ENCODE results near the gene SYNE1.
A peak's percentile ranks its signal among the peaks of the same experiment; 100 is the strongest.

Gene SYNE1

GRCh38 chr6:152226119-152226518 is 411.0 kb downstream of the SYNE1 start:
- Mint-ChIP-seq H3K9me3 (peaks cover 22% of the 10 kb centered on the region), H3K36me3 (ENCODE audit: low read depth) (peaks cover 51% of the 10 kb centered on the region), H3K4me3 (no peak overlapping the region), H3K4me1 (ENCODE audit: low read depth) (no peaks in the 10 kb centered on the region), H3K27ac (no peak overlapping the region), H3K27me3 (ENCODE audit: low read depth) (no peaks in the 10 kb centered on the region)

- H3K36me3 Mint-ChIP-seq (ENCODE audit: low read depth), result peaks cover 50% of the 10 kb centered on the region
- peaks cover 22% of the 10 kb centered on the region for H3K9me3 Mint-ChIP-seq
- no peak overlapping the region for H3K27ac Mint-ChIP-seq
- H3K4me1 Mint-ChIP-seq (ENCODE audit: low read depth), result no peaks in the 10 kb centered on the region
- H3K4me3 Mint-ChIP-seq, result no peak overlapping the region
- H3K27me3 Mint-ChIP-seq (ENCODE audit: low read depth), result no peaks in the 10 kb centered on the region
These were observed 411.8 kb downstream of the SYNE1 start for GRCh38 chr6:152225241-152225934.

GRCh38 chr6:152223636-152224035 is 413.5 kb downstream of the SYNE1 start:
- Mint-ChIP-seq H3K4me3 (no peak overlapping the region), H3K36me3 (ENCODE audit: low read depth) (peaks cover 53% of the 10 kb centered on the region), H3K27ac (no peak overlapping the region), H3K9me3 (peaks cover 22% of the 10 kb centered on the region), H3K27me3 (ENCODE audit: low read depth) (no peaks in the 10 kb centered on the region), H3K4me1 (ENCODE audit: low read depth) (no peaks in the 10 kb centered on the region)

DNA sequence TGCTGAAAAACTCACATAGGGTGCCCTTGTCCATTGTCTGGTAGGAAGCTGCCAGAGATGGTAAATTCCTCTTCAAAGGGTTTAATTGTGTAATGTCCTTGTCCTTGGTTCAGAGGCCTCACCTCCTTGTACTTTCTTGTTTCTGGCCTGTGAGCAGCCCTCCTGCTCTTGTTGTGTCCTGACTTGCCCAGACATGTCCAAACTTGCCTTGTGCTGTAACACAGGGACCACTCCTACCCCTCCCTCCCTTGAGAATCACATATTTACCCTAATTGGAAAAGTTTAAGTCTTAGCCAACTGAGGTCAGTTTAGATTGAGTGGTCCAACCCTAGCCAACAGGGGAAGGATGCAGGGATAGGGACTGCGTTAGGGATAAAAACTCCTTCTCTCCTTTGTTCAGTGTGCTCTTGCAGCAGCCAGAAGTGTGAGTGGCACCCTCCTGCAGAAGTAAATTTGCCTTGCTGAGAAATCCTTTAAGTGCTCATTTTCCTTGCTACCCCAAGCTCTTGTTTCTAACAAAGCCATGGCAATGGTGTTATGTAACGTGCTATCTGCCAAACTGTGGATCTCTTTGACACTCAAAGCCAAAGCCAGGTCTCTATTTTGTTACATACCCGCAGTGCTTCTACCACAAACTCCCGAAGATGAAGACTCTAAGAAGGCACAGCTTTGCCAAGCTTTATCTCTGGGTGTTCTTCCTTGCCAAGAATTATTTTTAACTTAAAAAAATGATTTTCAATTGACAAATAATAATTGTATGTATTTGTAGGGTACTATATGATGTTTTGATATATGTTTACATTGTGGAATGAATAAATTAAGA is 415.1 kb downstream of the SYNE1 start:
- H3K4me1 Mint-ChIP-seq (ENCODE audit: low read depth), result no peaks in the 10 kb centered on the region
- H3K27ac Mint-ChIP-seq, result peak overlapping the region; percentile 34
- peaks cover 22% of the 10 kb centered on the region for H3K9me3 Mint-ChIP-seq
- H3K4me3 Mint-ChIP-seq, result no peak overlapping the region
- no peaks in the 10 kb centered on the region for H3K27me3 Mint-ChIP-seq (ENCODE audit: low read depth)
- peaks cover 53% of the 10 kb centered on the region for H3K36me3 Mint-ChIP-seq (ENCODE audit: low read depth)

GRCh38 chr6:152220786-152221185 is 416.4 kb downstream of the SYNE1 start:
- Mint-ChIP-seq H3K27ac (no peak overlapping the region), H3K4me1 (ENCODE audit: low read depth) (no peaks in the 10 kb centered on the region), H3K4me3 (no peak overlapping the region), H3K9me3 (peaks cover 22% of the 10 kb centered on the region), H3K27me3 (ENCODE audit: low read depth) (no peaks in the 10 kb centered on the region), H3K36me3 (ENCODE audit: low read depth) (peaks cover 57% of the 10 kb centered on the region)

GRCh38 chr6:152218887-152219286 is 418.3 kb downstream of the SYNE1 start:
- no peak overlapping the region for H3K4me3 Mint-ChIP-seq
- H3K36me3 Mint-ChIP-seq (ENCODE audit: low read depth), result peaks cover 55% of the 10 kb centered on the region
- H3K27ac Mint-ChIP-seq, result no peak overlapping the region
- H3K9me3 Mint-ChIP-seq, result peaks cover 20% of the 10 kb centered on the region
- no peaks in the 10 kb centered on the region for H3K27me3 Mint-ChIP-seq (ENCODE audit: low read depth)
- H3K4me1 Mint-ChIP-seq (ENCODE audit: low read depth), result no peaks in the 10 kb centered on the region

DNA sequence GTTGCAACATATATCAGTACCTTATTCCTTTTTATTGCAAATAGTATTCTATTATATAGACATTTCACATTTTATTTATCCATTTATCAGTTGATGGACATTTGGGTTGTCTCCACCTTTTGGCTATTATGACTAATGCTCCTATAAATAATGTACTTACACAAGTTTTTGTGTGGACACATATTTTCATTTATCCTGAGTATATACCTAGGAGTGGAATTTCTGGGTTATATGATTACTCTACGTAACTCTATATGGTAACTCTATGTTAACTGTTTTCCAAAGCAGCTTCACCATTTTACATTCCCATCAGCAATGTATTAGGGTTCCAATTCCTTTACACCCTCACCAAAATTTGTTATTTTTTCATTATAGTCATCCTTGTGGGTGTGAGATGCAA is 424.7 kb downstream of the SYNE1 start:
- H3K4me1 Mint-ChIP-seq (ENCODE audit: low read depth), result no peaks in the 10 kb centered on the region
- no peak overlapping the region for H3K27ac Mint-ChIP-seq
- no peak overlapping the region for H3K4me3 Mint-ChIP-seq

DNA sequence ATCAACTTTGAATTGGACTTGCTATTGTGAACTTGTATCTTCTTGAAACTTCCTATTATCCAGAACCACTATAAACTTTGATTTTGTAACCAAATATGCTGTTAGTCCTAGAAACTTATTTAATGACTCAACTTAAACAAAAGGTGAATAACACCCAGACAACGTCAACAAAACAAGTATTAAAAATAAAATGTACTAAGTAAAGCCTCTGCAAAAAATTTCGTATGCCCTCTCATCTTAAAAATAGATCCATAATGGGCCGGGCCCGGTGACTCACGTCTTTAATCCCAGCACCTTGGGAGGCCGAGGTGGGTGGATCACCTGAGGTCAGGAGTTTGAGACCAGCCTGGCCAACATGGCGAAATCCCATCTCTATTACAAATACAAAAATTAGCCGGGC is 428.0 kb downstream of the SYNE1 start:
- peaks cover 45% of the 10 kb centered on the region for H3K36me3 Mint-ChIP-seq (ENCODE audit: low read depth)
- H3K27me3 Mint-ChIP-seq (ENCODE audit: low read depth), result no peaks in the 10 kb centered on the region
- no peaks in the 10 kb centered on the region for H3K4me1 Mint-ChIP-seq (ENCODE audit: low read depth)
- H3K4me3 Mint-ChIP-seq, result no peak overlapping the region
- no peaks in the 10 kb centered on the region for H3K9me3 Mint-ChIP-seq
- H3K27ac Mint-ChIP-seq, result no peak overlapping the region

More for the DNA sequence above, 424.7 kb downstream of the SYNE1 start:
- H3K36me3 Mint-ChIP-seq (ENCODE audit: low read depth), result peaks cover 40% of the 10 kb centered on the region
- no peaks in the 10 kb centered on the region for H3K9me3 Mint-ChIP-seq
- no peaks in the 10 kb centered on the region for H3K27me3 Mint-ChIP-seq (ENCODE audit: low read depth)

GRCh38 chr6:152207915-152208714 is 429.0 kb downstream of the SYNE1 start:
- no peak overlapping the region for H3K27ac Mint-ChIP-seq
- no peaks in the 10 kb centered on the region for H3K4me1 Mint-ChIP-seq (ENCODE audit: low read depth)
- H3K9me3 Mint-ChIP-seq, result no peaks in the 10 kb centered on the region
- no peaks in the 10 kb centered on the region for H3K27me3 Mint-ChIP-seq (ENCODE audit: low read depth)
- peaks cover 41% of the 10 kb centered on the region for H3K36me3 Mint-ChIP-seq (ENCODE audit: low read depth)
- H3K4me3 Mint-ChIP-seq, result no peak overlapping the region

DNA sequence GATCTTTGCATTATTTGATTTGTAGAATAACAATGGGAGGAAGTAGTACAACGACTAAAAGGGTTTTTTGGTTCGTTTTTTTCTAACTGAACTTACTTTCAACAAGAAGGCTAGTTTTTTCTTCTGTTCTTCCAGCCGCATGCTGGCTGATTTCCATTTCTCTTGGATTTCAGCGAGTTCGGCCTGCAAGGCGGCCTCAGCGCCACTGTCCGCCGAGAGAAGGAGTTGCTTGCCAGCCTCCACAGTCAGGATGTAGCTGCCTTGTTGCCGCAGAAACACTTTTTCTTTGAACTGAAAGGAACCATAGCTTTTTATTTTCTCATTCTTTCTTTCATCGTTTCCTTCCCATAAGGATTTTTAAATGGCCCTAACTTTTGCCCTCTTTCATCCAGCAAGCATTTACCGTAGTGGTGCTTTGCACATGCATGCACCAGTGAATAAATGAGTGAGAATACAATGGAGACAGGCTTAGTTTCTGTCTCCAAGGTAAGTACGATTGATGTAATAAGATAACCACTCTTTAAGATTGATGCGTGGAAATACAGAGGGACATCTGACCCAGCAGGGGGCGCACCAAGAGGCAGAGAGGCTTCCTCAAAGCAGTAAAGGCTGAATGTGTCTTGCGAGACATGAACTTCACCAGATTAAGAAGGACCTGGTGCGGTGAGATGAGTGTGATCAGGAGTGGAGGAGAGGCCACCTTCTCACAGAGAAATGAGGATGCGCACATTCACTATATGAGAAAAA is 430.9 kb downstream of the SYNE1 start:
- no peak overlapping the region for H3K4me3 Mint-ChIP-seq
- peaks cover 43% of the 10 kb centered on the region for H3K36me3 Mint-ChIP-seq (ENCODE audit: low read depth)
- H3K27me3 Mint-ChIP-seq (ENCODE audit: low read depth), result no peaks in the 10 kb centered on the region
- H3K9me3 Mint-ChIP-seq, result no peaks in the 10 kb centered on the region
- H3K27ac Mint-ChIP-seq, result no peak overlapping the region
- no peaks in the 10 kb centered on the region for H3K4me1 Mint-ChIP-seq (ENCODE audit: low read depth)

- no peaks in the 10 kb centered on the region for H3K4me1 Mint-ChIP-seq (ENCODE audit: low read depth)
- H3K4me3 Mint-ChIP-seq, result no peak overlapping the region
- no peaks in the 10 kb centered on the region for H3K9me3 Mint-ChIP-seq
- H3K27me3 Mint-ChIP-seq (ENCODE audit: low read depth), result no peaks in the 10 kb centered on the region
- H3K36me3 Mint-ChIP-seq (ENCODE audit: low read depth), result peaks cover 51% of the 10 kb centered on the region
- no peak overlapping the region for H3K27ac Mint-ChIP-seq
These were observed 432.6 kb downstream of the SYNE1 start for GRCh38 chr6:152204591-152204990.

DNA sequence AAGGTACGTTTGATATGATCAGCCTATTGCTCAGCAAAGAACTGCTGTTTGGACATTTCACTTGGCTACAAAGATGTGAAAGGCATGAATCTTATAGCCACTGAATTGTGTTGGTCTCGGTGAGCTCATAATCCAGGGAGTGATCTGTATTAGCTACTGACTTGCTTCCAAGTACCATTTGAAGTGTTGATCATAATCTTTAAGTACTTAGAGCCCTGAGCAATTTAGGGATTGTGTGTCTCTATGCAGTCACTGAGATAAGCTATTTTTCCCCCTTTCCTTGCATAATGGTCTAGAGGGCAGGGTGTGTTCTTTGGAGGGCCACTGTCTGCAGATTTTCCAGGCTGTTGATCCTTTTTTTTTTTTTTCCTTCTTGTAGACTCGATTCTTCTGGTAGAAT is 436.0 kb downstream of the SYNE1 start:
- H3K9me3 Mint-ChIP-seq, result peaks cover 10% of the 10 kb centered on the region
- H3K36me3 Mint-ChIP-seq (ENCODE audit: low read depth), result peaks cover 61% of the 10 kb centered on the region
- no peak overlapping the region for H3K4me3 Mint-ChIP-seq
- H3K27ac Mint-ChIP-seq, result no peak overlapping the region
- H3K4me1 Mint-ChIP-seq (ENCODE audit: low read depth), result peaks cover 5% of the 10 kb centered on the region
- no peaks in the 10 kb centered on the region for H3K27me3 Mint-ChIP-seq (ENCODE audit: low read depth)

DNA sequence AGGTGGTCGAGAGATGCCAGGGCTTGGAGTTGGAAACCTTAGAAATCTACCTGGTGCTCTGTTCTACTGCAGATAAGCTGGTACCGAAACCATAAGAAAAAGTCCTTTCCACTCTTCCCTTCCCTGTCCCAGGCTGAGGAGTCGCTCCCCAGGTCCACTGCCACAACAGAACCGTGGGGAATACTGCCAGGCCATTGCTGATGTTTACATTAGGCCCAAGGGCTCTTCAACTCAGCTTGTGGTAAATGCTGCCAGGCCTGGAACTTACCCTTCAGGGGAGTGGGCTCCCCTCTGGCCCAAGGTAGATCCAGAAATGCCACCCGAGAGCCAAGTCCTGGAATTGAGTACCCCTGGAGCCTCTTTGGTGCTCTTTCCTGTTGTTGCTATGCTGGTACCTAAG is 441.3 kb downstream of the SYNE1 start:
- no peak overlapping the region for H3K4me3 Mint-ChIP-seq

GRCh38 chr6:152189736-152190135 is 447.4 kb downstream of the SYNE1 start:
- H3K27me3 Mint-ChIP-seq (ENCODE audit: low read depth), result no peaks in the 10 kb centered on the region
- no peak overlapping the region for H3K27ac Mint-ChIP-seq
- H3K36me3 Mint-ChIP-seq (ENCODE audit: low read depth), result peaks cover 48% of the 10 kb centered on the region
- no peak overlapping the region for H3K4me3 Mint-ChIP-seq
- H3K9me3 Mint-ChIP-seq, result peaks cover 19% of the 10 kb centered on the region
- peaks cover 31% of the 10 kb centered on the region for H3K4me1 Mint-ChIP-seq (ENCODE audit: low read depth)

More for the DNA sequence above, 441.3 kb downstream of the SYNE1 start:
- Mint-ChIP-seq H3K4me1 (ENCODE audit: low read depth) (peaks cover 5% of the 10 kb centered on the region), H3K9me3 (peaks cover 40% of the 10 kb centered on the region), H3K27ac (no peak overlapping the region), H3K27me3 (ENCODE audit: low read depth) (no peaks in the 10 kb centered on the region), H3K36me3 (ENCODE audit: low read depth) (peaks cover 64% of the 10 kb centered on the region)

Measured in T-helper 1 cell treated with Interleukin-12 subunit alpha and Interleukin-12 subunit beta and Interleukin-4 antibody, amounts not matched to agents 30 μg/mL and 1 μg/mL, for 36 hours (primary cell).